ENCODE measurements around the gene ZNF554.

GRCh38 chr19:2783781-2784145, 35.9 kb upstream of the ZNF554 start:
- TF ChIP-seq, protein P1, sequence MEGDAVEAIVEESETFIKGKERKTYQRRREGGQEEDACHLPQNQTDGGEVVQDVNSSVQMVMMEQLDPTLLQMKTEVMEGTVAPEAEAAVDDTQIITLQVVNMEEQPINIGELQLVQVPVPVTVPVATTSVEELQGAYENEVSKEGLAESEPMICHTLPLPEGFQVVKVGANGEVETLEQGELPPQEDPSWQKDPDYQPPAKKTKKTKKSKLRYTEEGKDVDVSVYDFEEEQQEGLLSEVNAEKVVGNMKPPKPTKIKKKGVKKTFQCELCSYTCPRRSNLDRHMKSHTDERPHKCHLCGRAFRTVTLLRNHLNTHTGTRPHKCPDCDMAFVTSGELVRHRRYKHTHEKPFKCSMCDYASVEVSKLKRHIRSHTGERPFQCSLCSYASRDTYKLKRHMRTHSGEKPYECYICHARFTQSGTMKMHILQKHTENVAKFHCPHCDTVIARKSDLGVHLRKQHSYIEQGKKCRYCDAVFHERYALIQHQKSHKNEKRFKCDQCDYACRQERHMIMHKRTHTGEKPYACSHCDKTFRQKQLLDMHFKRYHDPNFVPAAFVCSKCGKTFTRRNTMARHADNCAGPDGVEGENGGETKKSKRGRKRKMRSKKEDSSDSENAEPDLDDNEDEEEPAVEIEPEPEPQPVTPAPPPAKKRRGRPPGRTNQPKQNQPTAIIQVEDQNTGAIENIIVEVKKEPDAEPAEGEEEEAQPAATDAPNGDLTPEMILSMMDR (IDR thresholded peaks at IDR 0.05; ENCODE audit: low read depth, low read length, missing input control), result no peak
- TF ChIP-seq RAD21 (IDR thresholded peaks at IDR 0.05) (no peak), REST (IDR thresholded peaks at IDR 0.05) (no peak), ZBTB33 (IDR thresholded peaks at IDR 0.05) (no peak), ATF3 (IDR thresholded peaks at IDR 0.05) (no peak), GABPA (IDR thresholded peaks at IDR 0.05 in 1 of 2, conservative IDR thresholded peaks at IDR 0.05 in 1 of 2) (no peak), SP1 (IDR thresholded peaks at IDR 0.05) (no peak), HNF4A (conservative IDR thresholded peaks at IDR 0.05) (no peak), YY1 (IDR thresholded peaks at IDR 0.05) (no peak), HNF4G (IDR thresholded peaks at IDR 0.05) (no peak), FOXA1 (IDR thresholded peaks at IDR 0.05) (no peak), EGR1 (IDR thresholded peaks at IDR 0.05; ENCODE audit: low read depth in 2 of 2) (no peak)
- TF ChIP-seq, protein P2, sequence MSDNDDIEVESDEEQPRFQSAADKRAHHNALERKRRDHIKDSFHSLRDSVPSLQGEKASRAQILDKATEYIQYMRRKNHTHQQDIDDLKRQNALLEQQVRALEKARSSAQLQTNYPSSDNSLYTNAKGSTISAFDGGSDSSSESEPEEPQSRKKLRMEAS (IDR thresholded peaks at IDR 0.05), result no peak
